Type B pancreatic cell (in vitro differentiated cells): ENCODE data around the gene GALK2. TPM values are rescaled to one million over a fixed set of nuclear protein-coding genes. Genes with fewer than 3 reads are reported as not detected.
"Not testable (repeated sequence)": the region's sequence is repeated elsewhere in the genome, so short reads cannot be mapped to it uniquely, and the experiment has no call there.

Experiments
- DNase-seq: peaks from one replicate; pipeline ENCODE4 v3.0.0; 2021; ENCODE audit warnings: mixed read lengths; ENCODE audit not compliant: unreplicated experiment; ENCODE audit errors: extremely low spot score
- H3K27ac Mint-ChIP-seq: 2 replicates; pipeline ENCODE4 v1.8.0; 2021; ENCODE audit warnings: mild to moderate bottlenecking, mixed read lengths
- H3K27me3 Mint-ChIP-seq: 2 replicates; pipeline ENCODE4 v1.8.0; 2021; ENCODE audit warnings: mixed read lengths
- H3K36me3 Mint-ChIP-seq: 2 replicates; pipeline ENCODE4 v1.8.0; 2021; ENCODE audit warnings: mixed read lengths
- H3K4me1 Mint-ChIP-seq: one replicate; pipeline ENCODE4 v1.8.0; 2021; ENCODE audit warnings: mixed read lengths; ENCODE audit not compliant: unreplicated experiment
- H3K4me3 Mint-ChIP-seq: 2 replicates; pipeline ENCODE4 v1.8.0; 2021; ENCODE audit warnings: mild to moderate bottlenecking, mixed read lengths
- H3K9me3 Mint-ChIP-seq: 2 replicates; pipeline ENCODE4 v1.8.0; 2021; ENCODE audit warnings: mixed read lengths
- CTCF ChIP-seq: fragments of 200-600 bp; sonication (generic); conservative IDR thresholded peaks from 2 replicates; pipeline ENCODE4 v1.5.0; 2021; ENCODE audit warnings: antibody characterized with exemption, mild to moderate bottlenecking
- total RNA-seq: library from RNA; stranded (reverse); gene quantifications from 2 replicates; pipeline ENCODE4 v1.2.1, GENCODE V29; 2021; ENCODE audit warnings: low replicate concordance

Gene GALK2
- total RNA-seq, 1 donor from 2014 or later: 24.9 TPM

GRCh38 chr15:49189631-49190030 is 19.6 kb downstream of the GALK2 start:
- TF ChIP-seq CTCF: no peak
- H3K4me1 Mint-ChIP-seq: peaks cover 4% of the 10 kb centered on the region
- H3K27me3 Mint-ChIP-seq: no peaks in the 10 kb centered on the region
- no peak for DNase-seq
- no peak overlapping the region for H3K27ac Mint-ChIP-seq
- peaks cover 9% of the 10 kb centered on the region for H3K9me3 Mint-ChIP-seq
- peaks cover 10% of the 10 kb centered on the region for H3K36me3 Mint-ChIP-seq
- H3K4me3 Mint-ChIP-seq: no peak overlapping the region

GRCh38 chr15:49190586-49190985 is 20.5 kb downstream of the GALK2 start:
- no peak for TF ChIP-seq CTCF
- Mint-ChIP-seq H3K4me3 (no peak overlapping the region), H3K4me1 (peaks cover 4% of the 10 kb centered on the region)

GRCh38 chr15:49191892-49192291 is 21.8 kb downstream of the GALK2 start:
- Mint-ChIP-seq H3K36me3 (no peaks in the 10 kb centered on the region), H3K4me3 (no peak overlapping the region), H3K4me1 (peaks cover 4% of the 10 kb centered on the region), H3K27ac (no peak overlapping the region), H3K9me3 (peaks cover 4% of the 10 kb centered on the region), H3K27me3 (no peaks in the 10 kb centered on the region)
- no peak for DNase-seq
- TF ChIP-seq CTCF: no peak

More at GRCh38 chr15:49190586-49190985, 20.5 kb downstream of the GALK2 start:
- peaks cover 5% of the 10 kb centered on the region for H3K36me3 Mint-ChIP-seq
- peaks cover 9% of the 10 kb centered on the region for H3K9me3 Mint-ChIP-seq
- no peak overlapping the region for H3K27ac Mint-ChIP-seq
- H3K27me3 Mint-ChIP-seq: no peaks in the 10 kb centered on the region
- no peak for DNase-seq

GRCh38 chr15:49196856-49197255 is 26.8 kb downstream of the GALK2 start:
- no peak for TF ChIP-seq CTCF
- H3K4me1 Mint-ChIP-seq: no peaks in the 10 kb centered on the region
- DNase-seq: no peak
- H3K36me3 Mint-ChIP-seq: peaks cover 11% of the 10 kb centered on the region
- H3K9me3 Mint-ChIP-seq: no peaks in the 10 kb centered on the region
- no peak overlapping the region for H3K27ac Mint-ChIP-seq
- no peak overlapping the region for H3K4me3 Mint-ChIP-seq
- H3K27me3 Mint-ChIP-seq: no peaks in the 10 kb centered on the region

- Mint-ChIP-seq H3K27me3 (no peaks in the 10 kb centered on the region), H3K36me3 (peaks cover 31% of the 10 kb centered on the region), H3K4me3 (no peak overlapping the region), H3K4me1 (no peaks in the 10 kb centered on the region), H3K9me3 (peaks cover under 1% of the 10 kb centered on the region), H3K27ac (no peak overlapping the region)
- DNase-seq: no peak
- TF ChIP-seq CTCF: no peak
Measured at GRCh38 chr15:49199666-49200065, 29.6 kb downstream of the GALK2 start.

- H3K27ac Mint-ChIP-seq: no peak overlapping the region
- H3K27me3 Mint-ChIP-seq: no peaks in the 10 kb centered on the region
- peaks cover 38% of the 10 kb centered on the region for H3K36me3 Mint-ChIP-seq
- no peak overlapping the region for H3K4me3 Mint-ChIP-seq
- H3K9me3 Mint-ChIP-seq: peaks cover 7% of the 10 kb centered on the region
- no peak for DNase-seq
- no peak for TF ChIP-seq CTCF
- no peaks in the 10 kb centered on the region for H3K4me1 Mint-ChIP-seq
Measured at GRCh38 chr15:49200347-49200746, 30.3 kb downstream of the GALK2 start.

- not testable (repeated sequence) for H3K4me1 Mint-ChIP-seq, H3K4me3 Mint-ChIP-seq, H3K27me3 Mint-ChIP-seq, H3K27ac Mint-ChIP-seq, DNase-seq
- peaks cover 71% of the 10 kb centered on the region for H3K36me3 Mint-ChIP-seq
- H3K9me3 Mint-ChIP-seq: peaks cover 50% of the 10 kb centered on the region
Measured at GRCh38 chr15:49208102-49208501, 38.1 kb downstream of the GALK2 start.
